HCT116 (cell line): ENCODE measurements around the gene C1GALT1C1L. TPM values are rescaled to one million over a fixed set of nuclear protein-coding genes. Genes with fewer than 3 reads are reported as not detected.
"Not testable (repeated sequence)": the region's sequence is repeated elsewhere in the genome, so short reads cannot be mapped to it uniquely, and the experiment has no call there.

ENCODE experiments used
- ATAC-seq: fragments of 200-7000 bp; cut with Tn5 transposase; 2 replicates; pipeline ENCODE4 v1.9.1; 2020; ENCODE audit warnings: mild to moderate bottlenecking, moderate library complexity
- BruUV-seq: library from RNA; stranded (reverse); fragments of 400-500 nt; replicated peaks from 2 replicates; lab custom pipeline; 2021; lab: Mats Ljungman, UMichigan
- CTCF ChIA-PET: fragments of 300-600 bp; sonication (Branson Sonifier 250); formaldehyde crosslinking; loops from one replicate; lab custom pipeline; 2021; ENCODE audit warnings: antibody characterized with exemption; lab: Charles Lee
- POLR2A ChIA-PET: fragments of 300-600, 350-600 bp; sonication (Branson Sonifier 250); formaldehyde crosslinking; loops from one replicate; lab custom pipeline; 2021; ENCODE audit warnings: antibody characterized with exemption; lab: Charles Lee
- RAD21 ChIA-PET, 2 experiments: fragments of 300-600 bp; sonication (Branson Sonifier 250); formaldehyde crosslinking; loops; one replicate each; lab custom pipeline; 2023; ENCODE audit warnings: low total read pairs in 2 of 2; ENCODE audit not compliant: uncharacterized antibody in 2 of 2, unreplicated experiment in 2 of 2, low non-redundant PET in 1 of 2; lab: Charles Lee
- DNase-seq: peaks from one replicate; pipeline ENCODE4 v3.0.0-alpha.2; 2010; ENCODE audit warnings: low read depth, low spot score
- H2AFZ ChIP-seq: fragments of 200-600 bp; shearing (Covaris generic), sonication (generic); 2 replicates; pipeline ENCODE4 v1.6.1; 2017; ENCODE audit warnings: low read depth, mixed run types, mixed read lengths, antibody characterized with exemption, low read length; ENCODE audit not compliant: poor library complexity, severe bottlenecking
- H3K27ac ChIP-seq: 2 replicates; pipeline ENCODE4 v1.5.1; 2012; ENCODE audit warnings: low read depth, low read length
- H3K27me3 ChIP-seq: fragments of 200-600 bp; sonication (generic); 2 replicates; pipeline ENCODE4 v1.6.1; 2016; ENCODE audit warnings: mixed run types, low read length, mixed read lengths; ENCODE audit not compliant: insufficient read depth
- H3K36me3 ChIP-seq, 2 experiments: fragments of 200-500 bp in 1 of 2; fragments of 200-600 bp in 1 of 2; sonication (Bioruptor generic) in 1 of 2; sonication (generic) in 1 of 2; 2 replicates each; pipeline versions ENCODE4 v1.5.1 to v1.6.1; 2014 to 2016; ENCODE audit warnings: low read length in 2 of 2, inconsistent platforms in 1 of 2, mixed read lengths in 1 of 2, mixed run types in 1 of 2; ENCODE audit not compliant: insufficient read depth in 2 of 2, control insufficient read depth in 1 of 2
- H3K4me1 ChIP-seq, 2 experiments: fragments of 200-600 bp in 1 of 2; sonication (generic) in 1 of 2; 2 replicates each; pipeline versions ENCODE4 v1.5.1 to v1.6.1; 2012 to 2017; ENCODE audit warnings: low read length in 2 of 2, inconsistent platforms in 1 of 2, mild to moderate bottlenecking in 1 of 2, mixed read lengths in 1 of 2, mixed run types in 1 of 2, moderate library complexity in 1 of 2; ENCODE audit not compliant: insufficient read depth in 2 of 2, control insufficient read depth in 1 of 2
- H3K4me2 ChIP-seq: fragments of 200-600 bp; sonication (generic); 2 replicates; pipeline ENCODE4 v1.6.1; 2017; ENCODE audit warnings: mixed run types, low read length, mixed read lengths
- H3K4me3 ChIP-seq, 2 experiments: fragments of 200-600 bp in 1 of 2; sonication (generic) in 1 of 2; replicated peaks in 1 of 2; 2 replicates each; pipeline ENCODE4 v1.5.1; 2011 to 2016; ENCODE audit warnings: low read length in 2 of 2, control low read depth in 1 of 2, low read depth in 1 of 2, mild to moderate bottlenecking in 1 of 2, mixed read lengths in 1 of 2, mixed run types in 1 of 2
- H3K79me2 ChIP-seq: fragments of 200-600 bp; sonication (generic); 2 replicates; pipeline ENCODE4 v1.6.1; 2017; ENCODE audit warnings: mild to moderate bottlenecking, mixed run types, low read length, moderate library complexity, mixed read lengths; ENCODE audit not compliant: insufficient read depth
- H3K9ac ChIP-seq: fragments of 200-600 bp; sonication (generic); 2 replicates; pipeline ENCODE4 v1.6.1; 2016; ENCODE audit warnings: low read length, mixed read lengths
- H3K9me2 ChIP-seq: fragments of 200-600 bp; sonication (generic), shearing (Covaris generic); 2 replicates; pipeline ENCODE4 v1.6.1; 2017; ENCODE audit warnings: mixed run types, mild to moderate bottlenecking, moderate library complexity; ENCODE audit not compliant: insufficient read depth
- H3K9me3 ChIP-seq, 2 experiments: fragments of 200-500 bp in 1 of 2; fragments of 200-600 bp in 1 of 2; sonication (Bioruptor generic) in 1 of 2; sonication (generic) in 1 of 2; 2 replicates each; pipeline ENCODE4 v1.6.1; 2014 to 2017; ENCODE audit warnings: low read length in 2 of 2, mixed read lengths in 2 of 2, inconsistent platforms in 1 of 2, low read depth in 1 of 2, mild to moderate bottlenecking in 1 of 2, mixed run types in 1 of 2, moderate library complexity in 1 of 2; ENCODE audit not compliant: control insufficient read depth in 1 of 2, insufficient read depth in 1 of 2
- H4K20me1 ChIP-seq: fragments of 200-600 bp; sonication (generic), shearing (Covaris generic); 2 replicates; pipeline ENCODE4 v1.6.1; 2017; ENCODE audit warnings: mixed run types, mild to moderate bottlenecking, moderate library complexity; ENCODE audit not compliant: insufficient read depth
- ELF1 ChIP-seq: IDR thresholded peaks from 2 replicates; pipeline ENCODE4 v1.6.1; 2012; ENCODE audit warnings: low read depth, borderline replicate concordance
- EZH2 ChIP-seq: fragments of 200-600 bp; sonication (generic); IDR thresholded peaks from 2 replicates; pipeline ENCODE4 v1.6.1; 2017; ENCODE audit warnings: antibody characterized with exemption, mixed run types
- POLR2A ChIP-seq: IDR thresholded peaks from 2 replicates; pipeline ENCODE4 v1.7.0; 2011; ENCODE audit warnings: borderline replicate concordance; ENCODE audit not compliant: insufficient read depth, insufficient read length; ENCODE audit errors: extremely low read depth
- REST ChIP-seq: IDR thresholded peaks from 2 replicates; pipeline ENCODE4 v1.6.1; 2012; ENCODE audit warnings: low read depth
- YY1 ChIP-seq: IDR thresholded peaks from 2 replicates; pipeline ENCODE4 v1.6.1; 2011; ENCODE audit warnings: low read length, low read depth, moderate library complexity, mild to moderate bottlenecking; ENCODE audit not compliant: insufficient replicate concordance; ENCODE audit errors: extremely low read depth
- ZFX ChIP-seq: fragments of 450-650 bp; IDR thresholded peaks from 2 replicates; pipeline ENCODE4 v1.6.1; 2017
- intact Hi-C: fragments of 100-400 bp; cut with micrococcal nuclease; formaldehyde crosslinking; loops from 2 replicates; pipeline ENCODE4 v1.10.0; 2022
- total RNA-seq: library from RNA; stranded (reverse); gene quantifications from one replicate; pipeline ENCODE4 v1.2.1, GENCODE V29; 2021; ENCODE audit not compliant: unreplicated experiment

C1GALT1C1L gene
- total RNA-seq, 1 experiment from 2014 or later: 0.20 TPM

GRCh38 chr2:43636621-43637020, 39.6 kb downstream of the C1GALT1C1L start:
- ATAC-seq (peak; percentile 11), DNase-seq (no peak)
- Histone ChIP-seq H3K27ac (no peak overlapping the region), H3K9me3 (no peaks in the 10 kb centered on the region), H3K4me2 (peak overlapping the region; percentile 90), H2AFZ (peak overlapping the region; percentile 87), H3K27me3 (no peaks in the 10 kb centered on the region)
- RAD21 ChIA-PET: interaction anchor here in 1 of 2 experiments (0.6 kb wide), 1 partner anchor 860 kb away, joined by 4 read pairs; no protein-coding TSS in a partner anchor
- no peak for TF ChIP-seq YY1
- TF ChIP-seq POLR2A: no peak
- no peak for TF ChIP-seq REST
- no peak for TF ChIP-seq ZFX
- TF ChIP-seq ELF1: no peak
- no peak for TF ChIP-seq EZH2
- TF ChIP-seq, all 23 proteins: peak for 0
- H3K4me3 ChIP-seq: peak overlapping the region; percentile 67 to 76
- H3K4me1 ChIP-seq: peaks cover 0 to 16% of the 10 kb centered on the region in 2 experiments; a peak in 2 of 4 replicates
- intact Hi-C loops: no loop called here
- ChIA-PET CTCF (interaction anchor here (1.0 to 1.3 kb wide), 3 partner anchors 25 to 40 kb away, joined by 3 to 4 read pairs (median 3); partner anchors contain the start of gene THADA), POLR2A (no interaction called here)
- H3K9ac ChIP-seq: peak overlapping the region; percentile 68
- H3K36me3 ChIP-seq: no peaks in the 10 kb centered on the region
- no TSS peak for BruUV-seq
- no peaks in the 10 kb centered on the region for H4K20me1 ChIP-seq
- no peaks in the 10 kb centered on the region for H3K9me2 ChIP-seq
- no peaks in the 10 kb centered on the region for H3K79me2 ChIP-seq

- RAD21 ChIA-PET, BruUV-seq, intact Hi-C loops, ATAC-seq, H3K9ac ChIP-seq, H4K20me1 ChIP-seq, POLR2A ChIA-PET, H3K27ac ChIP-seq, H2AFZ ChIP-seq, H3K9me2 ChIP-seq, H3K4me2 ChIP-seq, H3K4me3 ChIP-seq, H3K79me2 ChIP-seq, H3K36me3 ChIP-seq, DNase-seq, H3K9me3 ChIP-seq, H3K27me3 ChIP-seq: not testable (repeated sequence)
- CTCF ChIA-PET: interaction anchor here (1.3 kb wide), 1 partner anchor 24 kb away, joined by 3 read pairs; no protein-coding TSS in a partner anchor
- peaks cover 0 to 16% of the 10 kb centered on the region in 2 experiments; a peak in 2 of 4 replicates for H3K4me1 ChIP-seq
Measured at GRCh38 chr2:43636153-43636552, 40.1 kb downstream of the C1GALT1C1L start.
